Stomach (tissue), 9 donors: ENCODE results near the gene RNF213. TPM values are rescaled to one million over a fixed set of nuclear protein-coding genes. Genes with fewer than 3 reads are reported as not detected.

Source experiments
- DNase-seq, 2 donors: peaks; one replicate each; pipeline versions ENCODE4 v3.0.0 to v3.0.0-alpha.2; 2013 to 2019
- H3K27ac ChIP-seq, 5 donors: fragments of 200-600 bp in 4 of 5; sonication (generic) in 4 of 5; one replicate each; pipeline ENCODE4 v1.5.1; 2013 to 2019; ENCODE audit warnings: mild to moderate bottlenecking in 1 of 5, moderate library complexity in 1 of 5
- H3K27me3 ChIP-seq, 3 donors: fragments of 200-600 bp; sonication (generic); one replicate each; pipeline ENCODE4 v1.5.1; 2017 to 2019; ENCODE audit warnings: mixed run types in 1 of 3
- H3K36me3 ChIP-seq, 4 donors: fragments of 200-600 bp; sonication (generic); 1 replicate in 3 of 4; 2 replicates in 1 of 4; pipeline ENCODE4 v1.5.1; 2016 to 2019
- H3K4me1 ChIP-seq, 4 donors: fragments of 200-600 bp; sonication (generic); one replicate each; pipeline ENCODE4 v1.5.1; 2016 to 2019
- H3K4me3 ChIP-seq, 4 donors: fragments of 200-600 bp; sonication (generic) in 3 of 4; one replicate each; pipeline ENCODE4 v1.5.1; 2016 to 2019; ENCODE audit warnings: mild to moderate bottlenecking in 1 of 4
- H3K9me3 ChIP-seq, 4 donors: fragments of 200-600 bp; sonication (generic); one replicate each; pipeline ENCODE4 v1.5.1; 2016 to 2019
- CTCF ChIP-seq, 7 experiments: fragments of 450-650 bp in 4 of 7; fragments of 200-600 bp in 3 of 7; sonication (generic) in 3 of 7; IDR thresholded peaks; one replicate each; pipeline ENCODE4 v1.5.1; 2016 to 2019; ENCODE audit warnings: antibody characterized with exemption in 7 of 7, control low read depth in 2 of 7, mild to moderate bottlenecking in 1 of 7
- EP300 ChIP-seq: sonication (generic); formaldehyde crosslinking; IDR thresholded peaks from one replicate; pipeline ENCODE4 v1.6.1; 2017; ENCODE audit warnings: antibody characterized with exemption
- POLR2A ChIP-seq, 4 donors: fragments of 450-650 bp; IDR thresholded peaks; one replicate each; pipeline ENCODE4 v1.6.1; 2016; ENCODE audit warnings: antibody characterized with exemption in 4 of 4, control low read depth in 2 of 4, mild to moderate bottlenecking in 1 of 4, moderate library complexity in 1 of 4
- POLR2AphosphoS5 ChIP-seq, 3 donors: sonication (generic); formaldehyde crosslinking; IDR thresholded peaks; one replicate each; pipeline ENCODE4 v1.6.1; 2016; ENCODE audit warnings: antibody characterized with exemption in 3 of 3
- WGBS, 5 donors: extraction: QIAGEN DNeasy Blood & Tissue Kit in 3 of 5; methylation state at CpG; one replicate each; pipeline versions ENCODE4 v1.1.5 to v1.1.7; 2013 to 2018; 5-methylcytosine and 5-hydroxymethylcytosine counted together
- intact Hi-C: fragments of 100-400 bp; cut with DNase I; formaldehyde crosslinking; loops from one replicate; pipeline ENCODE4 v1.15.1; 2023; ENCODE audit warnings: low total_unique reads
- polyA plus RNA-seq, 3 donors: library from polyadenylated mRNA; stranded (reverse); fragments of 200-250 nt; gene quantifications; one replicate each; pipeline ENCODE4 v1.2.3, GENCODE V29; 2013
- total RNA-seq, 5 donors: library from RNA; depleted of rRNA; stranded (reverse); fragments of >200 nt; gene quantifications; one replicate each; pipeline versions ENCODE4 v1.1.0 to v1.2.3, GENCODE V29; 2014 to 2016
- donor health status: healthy with polysubstance abuse.
- donor health status: Bipolar disorder and iron deficiency.
- donor health status: healthy.

Gene RNF213
- total and polyA plus RNA-seq, 8 donors: 12.3 to 358 (median 138) TPM

- Histone ChIP-seq H3K27ac (peak overlapping the region in 4 of 5 donors; percentile 97 to 99 (median 99)), H3K4me1 (peaks cover 26 to 44% (median 38%) of the 10 kb centered on the region in 4 donors), H3K4me3 (peak overlapping the region; percentile 59 to 100 (median 94)), H3K36me3 (peaks cover 0 to 21% (median 19%) of the 10 kb centered on the region in 4 donors), H3K27me3 (no peaks in the 10 kb centered on the region), H3K9me3 (no peaks in the 10 kb centered on the region)
- intact Hi-C loops: no loop called here
- 18 to 39% (median 21%) methylated on average over 26 of the region's 26 CpGs for whole genome bisulfite sequencing, 5 donors
- TF ChIP-seq EP300 (no peak), POLR2A (IDR thresholded peaks at IDR 0.05) (no peak), CTCF (IDR thresholded peaks at IDR 0.05) (no peak), POLR2AphosphoS5 (IDR thresholded peaks at IDR 0.05) (no peak)
- DNase-seq: peak in 1 of 2 donors; percentile 37
These were observed 153.3 kb downstream of the RNF213 start for GRCh38 chr17:80413771-80414507.

GRCh38 chr17:80414508-80414802 is 153.8 kb downstream of the RNF213 start:
- no peaks in the 10 kb centered on the region for H3K27me3 ChIP-seq
- H3K9me3 ChIP-seq: no peaks in the 10 kb centered on the region
- intact Hi-C loops: no loop called here
- H3K36me3 ChIP-seq: peaks cover 0 to 26% (median 23%) of the 10 kb centered on the region in 4 donors
- peak overlapping the region; percentile 97 to 99 (median 99) for H3K27ac ChIP-seq
- peak in 1 of 2 donors; percentile 58 for DNase-seq
- 0 to 3% (median 1%) methylated on average over 9 to 15 of the region's 15 CpGs for WGBS, 5 donors
- peak overlapping the region; percentile 59 to 100 (median 94) for H3K4me3 ChIP-seq
- peaks cover 26 to 44% (median 37%) of the 10 kb centered on the region in 4 donors for H3K4me1 ChIP-seq
- TF ChIP-seq POLR2A (IDR thresholded peaks at IDR 0.05) (no peak), CTCF (IDR thresholded peaks at IDR 0.05) (no peak), EP300 (no peak), POLR2AphosphoS5 (IDR thresholded peaks at IDR 0.05) (no peak)

GRCh38 chr17:80414803-80415625 is 154.4 kb downstream of the RNF213 start, which contains the start of gene ENDOV:
TSS of gene ENDOV (plus strand) at chr17:80415167. CDS start at chr17:80415195, 28 bp downstream.
- intact Hi-C loops: no loop called here
- peak within 1 kb of the TSS; percentile 59 to 100 (median 94) for H3K4me3 ChIP-seq
- H3K36me3 ChIP-seq: peaks cover 0 to 32% (median 29%) of the 10 kb centered on the region in 4 donors
- H3K27me3 ChIP-seq: no peaks in the 10 kb centered on the region
- peaks cover 26 to 44% (median 37%) of the 10 kb centered on the region in 4 donors for H3K4me1 ChIP-seq
- H3K9me3 ChIP-seq: no peaks in the 10 kb centered on the region
- WGBS, 5 donors: 0 to 1% (median 0%) methylated on average over 21 to 97 of the region's 97 CpGs
- peak within 1 kb of the TSS; percentile 97 to 99 (median 99) for H3K27ac ChIP-seq
- peak; percentile 35 to 85 (median 56) for TF ChIP-seq POLR2AphosphoS5 (IDR thresholded peaks at IDR 0.05)
- no peak for TF ChIP-seq CTCF (IDR thresholded peaks at IDR 0.05)
- TF ChIP-seq POLR2A (IDR thresholded peaks at IDR 0.05): peak in 1 of 4 donors; percentile 12
- TF ChIP-seq EP300: no peak
- DNase-seq: peak; percentile 95 to 98

GRCh38 chr17:80415626-80416137 is 155.0 kb downstream of the RNF213 start:
- Histone ChIP-seq H3K27me3 (no peaks in the 10 kb centered on the region), H3K27ac (peak overlapping the region; percentile 97 to 99 (median 99)), H3K4me3 (peak overlapping the region; percentile 59 to 100 (median 94)), H3K4me1 (peaks cover 26 to 44% (median 37%) of the 10 kb centered on the region in 4 donors), H3K9me3 (no peaks in the 10 kb centered on the region), H3K36me3 (peaks cover 0 to 38% (median 33%) of the 10 kb centered on the region in 4 donors)
- intact Hi-C loops: no loop called here
- 8 to 33% (median 9%) methylated on average over 15 to 39 of the region's 39 CpGs for WGBS, 5 donors
- no peak for DNase-seq
- TF ChIP-seq POLR2AphosphoS5 (IDR thresholded peaks at IDR 0.05) (no peak), POLR2A (IDR thresholded peaks at IDR 0.05) (no peak), EP300 (no peak), CTCF (IDR thresholded peaks at IDR 0.05) (no peak)
